Breast epithelium (tissue), 3 donors: ENCODE data around the gene RFLNA.

Experiments used
- CTCF ChIP-seq, 3 donors: fragments of 450-650 bp; IDR thresholded peaks; one replicate each; pipeline ENCODE4 v1.5.1; 2016 to 2017; ENCODE audit warnings: antibody characterized with exemption in 3 of 3, mild to moderate bottlenecking in 3 of 3, moderate library complexity in 3 of 3
- POLR2A ChIP-seq: fragments of 450-650 bp; IDR thresholded peaks from one replicate; pipeline ENCODE4 v1.6.1; 2016; ENCODE audit warnings: antibody characterized with exemption, mild to moderate bottlenecking, moderate library complexity
- POLR2AphosphoS5 ChIP-seq, 3 donors: sonication (generic); formaldehyde crosslinking; IDR thresholded peaks; one replicate each; pipeline ENCODE4 v1.6.1; 2017; ENCODE audit warnings: antibody characterized with exemption in 3 of 3

- TF ChIP-seq POLR2AphosphoS5 (IDR thresholded peaks at IDR 0.05) (no peak), CTCF (IDR thresholded peaks at IDR 0.05) (no peak), POLR2A (no peak)
Measured at GRCh38 chr12:124347335-124347734, 52.4 kb downstream of the RFLNA start.
